ENCODE data around the gene TMEM51.
"Not testable (repeated sequence)": the region's sequence is repeated elsewhere in the genome, so short reads cannot be mapped to it uniquely, and the experiment has no call there.

TMEM51 gene

DNA sequence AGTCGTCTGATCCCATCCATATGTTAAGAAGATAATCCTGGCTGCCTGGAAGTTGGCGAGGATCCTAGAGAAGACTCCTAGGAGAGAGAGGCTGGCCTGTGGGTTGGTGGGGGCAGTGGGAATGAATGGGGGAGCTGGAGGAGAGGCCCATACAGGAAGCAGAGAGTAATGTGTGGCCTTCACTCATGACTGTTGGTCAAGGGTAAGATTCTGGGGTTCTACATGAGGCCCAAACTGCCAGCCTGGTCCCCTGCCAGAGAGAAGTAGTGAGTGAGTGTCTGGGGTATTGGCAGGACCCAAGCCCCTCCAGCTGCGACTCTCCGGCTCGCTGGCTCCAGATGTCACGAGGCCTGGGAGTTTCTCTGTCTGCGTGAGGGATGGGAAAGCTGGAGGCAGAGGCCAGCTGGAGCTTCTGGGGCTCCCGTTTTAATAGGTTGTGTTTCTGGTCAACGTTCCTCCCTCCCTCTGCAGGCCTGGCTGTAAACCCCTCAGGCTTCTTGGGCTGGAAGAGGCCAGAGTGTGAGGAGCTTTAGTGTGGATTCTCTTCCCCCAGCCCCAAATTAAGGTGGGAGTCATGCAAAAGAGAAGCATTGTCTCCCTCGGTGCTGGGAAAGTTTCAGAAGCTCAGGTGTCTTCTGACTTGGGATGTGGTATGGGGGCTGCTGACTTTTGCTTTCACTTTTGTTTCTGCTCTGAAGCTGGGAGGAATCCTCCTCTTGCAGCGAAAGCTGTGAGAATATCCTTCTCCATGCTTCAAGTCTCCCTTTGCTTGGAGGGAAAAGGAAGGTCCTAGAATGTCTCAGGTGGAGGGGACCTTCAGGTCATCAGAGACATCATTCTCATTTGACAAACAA lies 2.6 kb downstream of the TMEM51 start:
- DNase-seq = no peak

DNA sequence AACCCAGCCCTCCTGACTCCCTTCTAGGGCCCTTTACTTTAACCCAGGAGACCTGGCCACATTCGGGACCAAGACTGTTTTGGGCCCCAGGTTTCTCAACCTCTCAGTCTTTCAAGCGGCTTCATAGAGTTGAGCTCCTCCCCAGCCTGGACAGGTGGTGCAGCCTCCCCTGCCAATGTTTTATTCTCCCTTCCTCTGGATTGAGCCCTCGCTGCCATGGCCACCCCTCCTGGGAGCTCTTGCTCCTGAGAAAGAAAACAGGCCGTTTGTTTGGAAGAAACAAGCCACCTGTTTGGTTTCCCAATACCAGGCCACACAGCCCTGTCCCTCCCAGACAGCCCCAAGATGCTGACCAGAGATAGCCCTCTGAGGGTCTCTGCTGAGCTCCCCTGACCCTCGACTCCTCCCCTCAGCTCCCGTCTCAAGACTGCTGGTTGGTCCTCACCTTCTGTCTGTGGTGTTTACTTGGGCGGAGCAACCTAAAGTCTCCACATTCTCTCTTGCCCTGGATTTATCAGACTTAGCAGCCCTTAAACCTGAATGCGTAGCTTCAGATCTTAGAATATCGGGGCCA lies 3.3 kb downstream of the TMEM51 start:
- no peak for DNase-seq

DNA sequence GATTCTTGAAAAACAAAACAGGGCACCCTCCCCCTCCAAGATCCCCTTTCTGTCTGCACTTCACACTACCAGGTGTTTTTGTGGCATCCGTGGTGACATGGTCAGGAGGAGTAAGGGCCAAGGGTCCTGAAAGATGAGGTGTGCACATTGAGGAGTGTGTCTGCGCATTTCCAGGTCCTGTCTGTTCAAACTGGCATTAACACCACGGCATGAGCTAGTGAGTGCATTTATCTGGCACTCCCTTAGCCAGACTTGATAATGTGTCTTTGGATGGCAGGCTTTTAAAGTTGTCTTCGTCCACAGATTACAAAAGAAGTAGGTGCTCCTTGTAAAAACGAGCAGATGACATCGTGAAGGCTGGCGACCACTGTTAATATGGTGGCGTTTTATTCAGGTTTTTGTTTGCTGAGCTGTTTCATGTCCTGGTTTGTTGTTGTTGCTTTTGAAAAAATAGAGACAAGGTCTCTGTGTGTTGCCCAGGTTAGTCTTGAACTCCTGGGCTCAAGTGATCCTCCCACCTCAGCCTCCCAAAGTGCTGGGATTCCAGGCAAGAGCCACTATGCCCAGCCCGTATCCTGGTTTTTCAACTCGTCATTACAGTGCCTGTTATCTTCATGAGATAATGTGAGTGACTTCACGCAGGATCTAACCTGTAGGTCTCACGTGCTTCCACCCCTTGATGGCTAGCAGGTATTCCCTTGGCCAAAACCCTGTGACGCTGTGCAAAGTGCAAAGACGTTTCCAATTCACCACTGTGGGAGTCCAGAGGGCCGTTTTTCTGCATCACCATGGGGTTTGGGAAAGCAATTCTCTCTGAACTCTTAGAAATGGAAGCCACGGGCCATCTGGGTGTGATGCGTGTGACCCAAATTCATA lies 4.2 kb downstream of the TMEM51 start:
- DNase-seq = no peak

DNA sequence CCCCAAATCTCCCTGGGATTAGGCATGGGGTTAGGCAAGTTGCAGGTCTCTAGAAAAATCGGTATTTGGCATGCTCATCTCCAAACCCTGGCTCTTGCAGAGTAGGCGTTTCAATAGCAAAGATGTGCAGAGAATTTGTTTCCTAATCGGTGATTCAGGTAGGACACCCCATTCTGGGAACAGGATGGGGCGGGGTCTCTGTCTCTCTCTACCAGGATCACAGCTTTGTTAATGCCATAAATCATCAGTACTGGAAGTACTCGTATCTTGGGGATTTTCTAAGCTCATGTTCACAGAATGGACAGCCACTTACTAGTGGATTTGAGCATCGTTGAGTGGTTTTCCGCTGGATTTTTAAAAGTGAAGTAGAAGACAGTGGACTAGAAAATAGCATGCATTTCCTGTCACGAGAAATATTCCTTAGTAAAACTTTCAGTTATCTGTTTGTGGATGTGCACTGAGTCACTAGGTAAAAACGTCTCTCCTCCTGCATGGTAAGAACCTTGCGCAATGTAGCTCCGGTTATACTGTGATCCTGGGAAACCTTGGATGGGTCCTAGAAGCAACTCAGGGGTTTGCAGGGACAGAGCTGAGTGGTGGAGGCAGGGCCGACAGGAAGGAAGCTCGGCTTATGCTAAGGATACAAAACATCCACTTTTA lies 5.1 kb downstream of the TMEM51 start:
- no peak for DNase-seq

DNA sequence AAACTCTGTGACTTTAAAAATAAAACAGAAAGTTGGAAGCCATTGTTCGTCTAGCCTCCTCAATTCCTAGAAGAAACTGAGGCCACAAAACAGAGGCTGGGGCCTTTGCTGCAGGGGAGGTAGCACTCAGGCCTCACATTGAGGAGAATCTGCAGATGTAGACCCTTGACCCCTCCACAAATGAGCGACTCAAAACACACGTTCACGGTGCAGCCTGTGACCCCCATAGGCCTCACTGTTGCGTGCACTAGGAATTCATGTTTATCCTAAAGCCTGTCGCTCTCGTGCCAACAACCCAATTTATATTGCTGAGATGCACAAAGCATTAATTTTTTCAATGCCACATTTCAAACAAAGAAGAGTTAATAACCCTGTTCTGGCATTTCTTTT lies 5.6 kb downstream of the TMEM51 start:
- DNase-seq = no peak

DNA sequence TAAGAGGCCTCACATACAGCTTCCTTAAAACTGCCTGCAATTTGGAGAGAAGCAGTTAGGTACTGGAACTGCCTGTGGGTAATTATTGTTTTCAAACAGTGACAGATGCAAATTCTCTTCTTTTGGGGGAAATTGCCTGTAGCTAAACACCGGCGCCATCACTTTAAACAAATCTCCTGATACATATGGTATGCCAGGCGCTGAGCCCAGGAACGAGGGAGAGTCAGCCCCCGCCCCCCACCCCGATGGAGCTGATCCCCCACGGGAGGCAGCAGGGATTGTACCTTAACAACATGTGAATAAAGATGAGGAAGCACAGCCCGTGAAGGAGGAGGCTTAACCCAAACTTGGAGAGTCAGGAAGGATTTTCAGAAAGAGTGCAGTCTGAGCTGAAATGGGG lies 7.1 kb downstream of the TMEM51 start:
- no peak for DNase-seq

DNA sequence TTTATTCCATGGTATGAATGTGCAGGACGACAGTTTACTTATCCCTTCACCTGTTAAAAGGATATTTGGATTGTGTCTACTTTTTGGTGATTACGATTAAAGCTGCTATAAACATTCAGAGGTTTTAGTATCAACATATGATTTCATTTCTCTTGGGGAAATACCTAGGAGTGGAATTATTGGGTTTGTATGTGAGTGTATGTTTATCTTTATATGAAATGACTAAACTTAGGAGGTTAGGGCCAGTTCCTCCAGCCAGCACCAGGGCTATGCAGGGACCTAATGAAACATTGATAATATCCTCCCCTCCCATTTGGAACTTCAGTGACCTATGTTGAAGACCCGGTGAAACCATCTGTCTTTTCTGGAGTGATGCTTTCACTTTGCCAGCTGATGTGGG lies 13.8 kb downstream of the TMEM51 start:
- no peak for DNase-seq

DNA sequence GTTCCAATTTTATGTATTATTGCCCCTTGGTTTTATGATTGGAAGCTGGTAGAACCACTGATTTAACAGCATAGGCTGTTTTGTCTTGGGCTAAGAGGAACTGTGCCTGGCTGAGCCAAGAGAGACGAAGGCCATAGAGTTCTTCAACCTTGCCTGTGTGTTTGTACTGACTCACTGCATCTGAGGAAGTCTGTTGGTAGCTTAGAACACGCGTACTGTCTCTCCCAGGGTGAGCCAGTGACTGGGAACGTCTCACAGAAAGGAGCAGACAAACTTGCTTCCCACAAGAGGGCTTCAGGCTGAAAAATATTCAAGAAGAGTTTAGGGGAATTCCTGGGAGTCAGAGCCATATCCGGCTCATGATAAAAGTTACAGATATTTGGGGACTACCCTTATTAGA lies 14.9 kb downstream of the TMEM51 start:
- DNase-seq = no peak

DNA sequence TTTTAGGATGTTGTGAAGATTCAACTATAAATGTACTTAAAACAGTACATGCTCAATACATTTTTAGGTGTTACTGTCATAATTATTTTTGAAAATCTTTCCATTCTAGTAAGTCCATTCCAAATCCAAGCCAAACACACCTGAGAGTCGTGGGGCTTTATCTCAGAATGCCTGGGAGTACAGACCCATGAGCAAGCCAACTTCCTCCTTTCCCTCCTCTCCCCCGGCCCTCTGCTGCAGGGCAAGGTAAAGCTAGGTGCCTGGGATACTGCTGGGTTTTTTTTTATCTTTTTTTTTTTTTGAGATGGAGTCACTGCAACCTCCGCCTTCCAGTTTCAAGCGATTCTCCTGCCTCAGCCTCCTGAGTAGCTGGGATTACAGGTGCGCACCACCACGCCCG lies 16.5 kb downstream of the TMEM51 start:
- no peak for DNase-seq

DNA sequence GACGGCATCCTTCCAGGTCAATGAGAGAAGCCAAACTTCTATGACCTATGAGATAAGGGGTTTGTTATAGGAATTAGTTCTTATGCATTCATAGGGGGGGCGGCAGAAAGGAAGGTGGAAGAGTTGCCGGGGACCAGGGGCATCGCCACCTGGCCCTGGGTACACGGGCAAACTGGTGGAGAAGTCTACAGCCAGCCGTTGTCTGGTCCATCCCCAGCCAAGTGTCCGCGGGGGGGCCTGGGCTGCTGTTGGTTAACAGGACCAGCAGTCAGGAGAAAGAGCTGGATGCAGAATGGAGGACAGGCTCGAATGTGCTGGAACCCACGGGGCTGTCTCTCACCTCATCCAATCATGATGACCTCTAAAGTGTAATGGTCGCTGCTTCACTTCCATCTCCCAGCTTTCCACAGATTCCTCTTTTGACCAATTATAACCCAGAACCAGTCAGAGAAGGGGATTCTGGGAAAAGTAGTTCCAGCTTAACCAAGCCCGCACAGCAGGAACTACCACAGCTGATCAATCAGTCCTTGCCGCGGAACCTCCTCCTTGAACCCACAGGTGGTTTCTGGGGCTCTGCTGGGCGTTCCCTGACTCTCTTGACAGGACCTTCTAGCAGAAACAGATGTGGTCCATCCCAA lies 17.8 kb downstream of the TMEM51 start:
- DNase-seq = no peak

DNA sequence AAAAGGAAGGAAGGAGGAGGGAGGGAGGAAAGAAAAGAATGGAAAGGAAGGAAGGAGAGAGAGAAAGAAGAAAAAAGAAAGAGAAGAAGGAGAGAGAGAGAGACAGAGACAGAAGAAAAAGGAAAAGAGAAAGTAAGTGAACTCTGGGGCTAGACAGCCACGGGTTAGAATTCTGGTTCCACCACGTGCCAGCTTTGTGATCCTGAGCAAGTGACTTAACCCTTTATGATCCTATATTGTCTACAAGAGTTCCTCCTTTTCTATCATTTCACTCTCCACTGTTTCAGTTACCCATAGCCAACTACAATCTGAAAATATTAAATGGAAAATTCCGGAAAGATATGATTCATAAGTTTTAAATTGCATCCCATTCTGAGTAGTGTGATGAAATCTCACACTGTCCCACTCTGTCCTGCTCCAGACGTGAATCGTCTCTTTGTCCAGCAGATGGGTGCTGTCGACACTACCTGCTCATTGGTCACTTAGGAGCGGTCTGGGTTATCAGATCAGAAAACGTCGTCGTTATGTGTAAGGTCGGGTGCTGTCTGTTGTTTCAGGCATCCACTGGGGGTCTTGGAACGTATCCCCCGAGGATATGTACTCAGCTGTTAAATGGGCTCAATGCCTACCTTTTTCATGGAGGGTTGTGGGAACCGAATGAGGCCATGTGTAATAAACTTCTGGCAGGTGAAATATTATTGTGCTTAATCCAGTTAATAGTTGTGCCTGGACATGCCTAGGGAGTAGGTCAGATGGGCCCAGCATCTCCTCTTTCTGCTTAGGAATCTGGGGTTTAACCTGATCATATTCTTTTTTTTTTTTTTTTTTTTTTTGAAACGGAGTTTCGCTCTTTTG lies 19.1 kb downstream of the TMEM51 start:
- DNase-seq = no peak

DNA sequence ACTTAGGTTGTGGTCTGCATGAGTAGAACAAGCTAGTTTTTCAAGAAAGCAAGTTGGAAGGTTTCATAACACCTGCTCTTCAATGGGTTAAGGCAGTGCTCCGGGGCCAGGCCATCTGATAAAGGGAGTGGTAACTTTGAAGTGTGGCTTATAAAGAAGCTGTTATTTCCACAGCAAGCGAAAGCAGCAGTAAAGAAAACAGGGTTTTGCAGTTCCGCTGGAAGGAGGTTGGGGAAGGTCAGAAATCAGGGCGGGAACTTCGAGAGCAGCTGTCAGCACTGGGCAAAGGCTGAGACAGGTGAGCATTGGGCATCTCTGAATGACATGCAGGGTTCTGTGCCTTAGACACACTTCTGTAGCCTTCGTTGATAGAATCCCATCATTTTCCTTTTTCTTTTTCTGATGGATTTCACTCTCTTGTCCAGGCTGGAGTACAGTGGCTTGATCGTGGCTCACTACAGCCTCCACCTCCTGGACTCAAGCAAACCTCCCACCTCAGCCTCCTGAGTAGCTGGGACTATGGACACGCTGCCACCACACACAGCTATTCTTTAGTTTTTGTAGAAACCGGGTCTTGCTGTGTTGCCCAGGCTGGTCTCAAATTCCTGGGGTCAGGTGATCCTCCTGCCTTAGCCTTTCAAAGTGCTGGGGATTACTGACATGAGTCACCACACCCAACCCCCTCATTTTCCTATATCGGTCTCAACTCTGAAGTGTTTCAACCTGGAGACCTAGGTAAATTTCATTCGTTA lies 20.5 kb downstream of the TMEM51 start:
- no peak for DNase-seq

DNA sequence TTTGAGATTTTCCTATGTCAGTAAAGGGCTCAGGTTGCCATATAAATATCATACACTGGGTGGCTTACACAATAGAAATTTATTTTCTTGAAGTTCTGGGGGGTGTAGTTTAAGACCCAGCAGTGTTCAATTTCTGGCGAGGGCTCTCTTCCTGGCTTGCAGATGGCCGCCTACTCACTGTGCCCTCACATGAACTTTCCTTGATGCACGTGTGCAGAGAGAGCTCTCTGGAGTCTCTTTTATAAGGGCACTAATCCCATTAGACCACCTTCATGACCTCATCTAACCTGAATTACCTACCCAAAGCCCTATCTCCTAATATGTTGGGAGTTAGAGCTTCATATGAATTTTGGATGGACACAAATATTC lies 21.1 kb downstream of the TMEM51 start:
- no peak for DNase-seq

DNA sequence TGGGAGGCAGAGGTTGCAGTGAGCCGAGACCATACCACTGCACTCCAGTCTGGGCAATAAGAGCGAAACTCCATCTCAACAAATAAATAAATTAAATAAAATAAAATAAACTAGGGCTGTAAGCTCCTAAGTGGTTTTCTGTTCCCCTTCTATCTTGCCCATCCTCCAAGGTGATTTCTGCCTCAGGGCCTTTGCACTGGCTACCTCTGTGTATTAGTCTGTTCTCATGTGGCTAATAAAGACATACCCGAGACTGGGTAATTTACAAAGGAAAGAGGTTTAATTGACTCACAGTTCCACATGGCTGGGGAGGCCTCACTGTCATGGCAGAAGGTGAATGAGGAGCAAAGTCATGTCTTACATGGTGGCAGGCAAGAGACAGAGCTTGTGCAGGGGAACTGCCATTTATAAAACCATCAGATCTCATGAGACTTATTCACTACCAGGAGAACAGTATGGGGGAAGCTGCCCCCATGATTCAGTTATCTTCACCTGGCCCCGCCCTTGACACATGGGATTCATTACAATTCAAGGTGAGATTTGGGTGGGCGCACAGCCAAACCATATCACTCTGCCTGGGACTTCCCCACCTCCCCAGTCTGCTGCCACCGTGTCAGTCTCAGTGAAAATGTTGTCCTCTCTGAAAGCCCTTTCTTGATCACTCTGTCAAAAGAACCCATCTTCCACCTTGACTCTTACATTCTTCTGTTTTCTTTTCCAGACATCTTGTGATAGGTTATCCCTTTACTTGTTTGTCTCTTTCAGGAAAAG lies 22.0 kb downstream of the TMEM51 start:
- not testable (repeated sequence) for DNase-seq

DNA sequence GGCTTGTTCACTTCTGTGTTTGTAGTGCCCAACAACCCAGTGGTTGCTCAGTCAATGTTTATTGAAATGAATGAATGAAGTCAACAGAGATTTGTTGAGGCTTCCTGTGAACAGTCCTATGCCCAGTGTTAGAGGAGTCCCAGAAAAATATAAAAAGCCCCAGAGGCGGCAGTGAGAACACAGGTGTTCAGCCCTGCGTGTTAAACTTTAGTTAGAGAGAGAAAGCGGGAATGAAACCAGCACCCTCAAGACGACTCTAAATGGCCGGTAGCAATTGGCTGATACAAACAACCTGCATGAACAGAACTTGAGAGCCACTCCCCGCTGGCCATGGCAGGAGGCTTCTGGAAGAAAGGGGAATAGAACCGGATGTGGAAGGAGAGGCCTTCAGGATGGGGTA lies 22.6 kb downstream of the TMEM51 start:
- no peak for DNase-seq

DNA sequence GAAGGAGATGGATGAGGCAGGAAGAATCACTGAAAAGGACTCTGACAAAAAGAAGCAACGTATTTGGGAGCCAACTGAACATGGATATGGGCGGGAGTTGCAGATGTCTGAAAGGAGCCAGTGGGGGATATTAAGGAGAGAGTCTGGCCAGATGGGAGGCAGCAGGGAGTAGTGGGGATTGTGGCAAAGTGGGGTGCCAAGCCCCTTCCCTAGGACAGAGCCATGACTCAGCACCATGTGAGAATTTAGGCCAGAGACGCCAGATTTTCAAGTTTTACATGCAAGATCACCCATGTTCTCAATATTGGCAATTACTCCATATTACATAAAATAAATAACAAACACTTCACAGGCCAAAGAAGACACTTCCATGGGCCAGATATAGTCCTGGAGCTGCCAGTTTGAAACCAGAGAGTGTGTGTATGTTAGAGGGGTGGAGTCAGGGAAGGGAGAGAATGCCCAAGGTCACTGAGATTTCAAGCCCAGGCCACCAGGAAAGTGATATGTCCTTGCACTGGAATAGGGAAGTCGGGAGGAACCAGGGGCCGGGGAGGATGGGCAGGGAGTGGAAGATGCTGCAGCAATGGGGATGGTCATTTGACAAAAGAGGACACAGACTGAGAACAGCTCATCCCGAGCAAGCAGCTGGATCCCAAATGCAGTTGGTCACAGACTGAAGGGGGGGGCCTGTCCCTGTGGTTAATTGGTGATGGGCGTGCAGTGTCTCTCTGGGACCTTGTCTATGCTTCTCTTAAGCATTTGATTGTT lies 23.5 kb downstream of the TMEM51 start:
- no peak for DNase-seq

DNA sequence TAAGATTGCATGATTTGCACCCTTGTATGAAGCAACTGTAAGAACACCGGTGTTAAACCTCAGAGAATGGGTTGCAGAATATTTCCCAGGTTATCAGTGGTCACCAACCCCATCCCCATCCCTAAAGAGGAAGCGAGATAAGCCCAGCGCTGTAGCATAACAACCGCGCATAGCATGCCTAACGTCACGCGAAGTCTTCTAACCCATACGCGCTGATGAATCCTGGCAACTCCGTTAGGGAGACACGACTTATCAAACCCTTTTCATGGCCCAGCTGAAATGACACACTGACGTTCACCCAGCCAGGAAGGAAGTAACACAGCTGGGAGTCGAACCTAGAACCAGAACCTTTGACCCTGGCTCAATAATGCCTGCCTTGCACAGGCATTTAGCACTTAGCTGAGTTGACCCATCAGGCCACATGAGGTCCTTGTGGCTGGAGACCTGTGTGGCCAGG lies 24.2 kb downstream of the TMEM51 start:
- DNase-seq = no peak

DNA sequence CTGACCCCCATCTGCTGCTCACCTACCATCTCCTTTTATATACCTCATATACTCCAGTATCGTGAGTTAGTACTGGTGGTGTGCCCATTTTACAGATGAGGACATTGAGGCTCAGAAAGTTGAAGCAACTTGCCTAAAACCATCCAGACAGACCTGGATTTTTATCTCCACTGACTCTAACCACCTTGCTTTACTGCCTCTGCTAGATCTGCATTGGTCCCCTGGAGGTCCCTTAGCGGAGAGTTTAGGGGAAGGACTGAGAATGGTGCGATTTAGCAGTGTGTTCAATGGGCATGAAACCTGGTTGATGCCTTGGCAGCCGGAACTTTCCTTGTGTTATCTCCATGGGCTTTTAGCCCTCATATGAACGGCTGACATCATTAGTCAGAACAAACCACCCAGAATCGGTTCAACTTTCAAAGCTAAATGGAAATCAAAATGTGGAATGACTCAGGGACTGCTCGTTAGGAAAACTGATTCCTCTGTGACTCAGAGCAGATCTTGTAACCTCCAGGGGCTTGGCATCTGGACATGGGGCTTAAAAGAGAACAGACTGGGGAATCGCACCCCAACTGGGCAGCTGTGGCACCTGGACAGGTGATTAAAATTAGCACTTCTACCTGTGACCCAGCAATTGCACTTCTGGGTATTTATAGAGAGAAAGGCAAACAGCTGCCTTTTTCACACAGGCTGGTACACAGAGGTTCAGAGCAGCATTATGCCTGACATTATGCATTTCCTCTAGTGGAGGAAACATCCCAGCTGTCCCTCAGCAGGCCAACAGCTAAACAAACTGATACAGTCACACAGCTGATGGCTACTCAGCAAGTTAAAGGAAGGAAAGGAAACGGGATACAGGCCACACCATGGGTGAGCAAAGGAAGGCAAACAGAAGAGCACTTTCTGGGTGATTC lies 25.3 kb downstream of the TMEM51 start:
- no peak for DNase-seq

Measured in KG1 (cell line).